ENCODE measurements around the gene ATP6AP1.

- TF ChIP-seq CTCF (conservative IDR thresholded peaks at IDR 0.05; ENCODE audit: low read depth in 2 of 2) (no peak), EZH2 (IDR thresholded peaks at IDR 0.05; ENCODE audit: low read depth, unreplicated experiment) (no peak), POLR2AphosphoS5 (IDR thresholded peaks at IDR 0.05; ENCODE audit: low read depth) (no peak), REST (IDR thresholded peaks at IDR 0.05; ENCODE audit: unreplicated experiment) (no peak), EZH2phosphoT487 (IDR thresholded peaks at IDR 0.05; ENCODE audit: unreplicated experiment) (no peak), CREB1 (CRISPR knock-in tag; IDR thresholded peaks at IDR 0.05; ENCODE audit: low read depth) (no peak), JUNB (IDR thresholded peaks at IDR 0.05; ENCODE audit: unreplicated experiment) (no peak), ZNF114 (CRISPR knock-in tag; IDR thresholded peaks at IDR 0.05) (no peak), NANOG (IDR thresholded peaks at IDR 0.05; ENCODE audit: borderline replicate concordance) (no peak), ETS1 (IDR thresholded peaks at IDR 0.05) (no peak), STAT1 (IDR thresholded peaks at IDR 0.05; ENCODE audit: unreplicated experiment) (no peak)
Measured at GRCh38 chrX:154481195-154481594, 52.7 kb downstream of the ATP6AP1 start.
